ENCODE results near the gene AAK1.
"Not testable (repeated sequence)": the region's sequence is repeated elsewhere in the genome, so short reads cannot be mapped to it uniquely, and the experiment has no call there.

Gene AAK1

GRCh38 chr2:69643602-69644505 lies at the start of gene AAK1:
Gene AAK1, minus strand, starts transcription at chr2:69643739. Its CDS starts 699 bp downstream, at chr2:69643040.
- DNase-seq = peak; percentile 45

- no peak for DNase-seq
Observed at GRCh38 chr2:69692424-69692823, 48.9 kb upstream of the AAK1 start.

DNA sequence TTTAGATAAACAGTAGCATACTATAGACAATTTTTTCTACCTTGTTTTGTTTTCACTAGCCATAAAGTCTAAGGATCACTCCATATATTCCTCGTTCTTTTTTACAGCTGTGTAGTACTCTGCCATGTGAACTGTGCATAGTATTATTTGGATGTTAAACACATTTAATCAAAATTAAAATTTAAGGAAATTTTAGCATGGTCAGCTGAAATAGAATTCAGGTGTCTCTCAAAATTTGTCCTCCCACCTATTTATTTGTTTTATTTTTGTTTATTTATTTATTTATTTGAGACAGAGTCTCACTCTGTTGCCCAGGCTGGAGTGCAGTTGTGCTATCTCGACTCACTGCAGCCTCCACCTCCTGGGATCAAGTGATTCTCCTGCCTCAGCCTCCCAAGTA lies 46.4 kb upstream of the AAK1 start:
- no peak for DNase-seq

DNA sequence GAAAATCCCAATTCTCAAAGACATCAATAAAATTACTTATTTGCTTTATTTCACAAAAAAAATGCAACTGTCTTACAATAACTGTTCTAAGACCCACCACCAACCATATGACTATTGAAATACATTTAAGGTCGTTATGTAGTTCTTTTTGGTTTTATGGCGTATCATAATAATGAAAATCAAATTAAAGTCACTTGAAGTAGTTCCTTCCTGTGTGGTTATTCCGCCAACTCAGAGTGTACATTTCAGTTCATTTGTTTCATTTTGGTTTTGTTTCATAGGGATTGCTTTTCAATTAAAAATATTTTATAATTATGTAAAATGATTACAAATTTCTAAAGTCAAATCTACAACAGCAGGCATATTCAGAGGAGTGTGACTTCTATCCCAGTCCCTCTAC lies 45.9 kb upstream of the AAK1 start:
- no peak for DNase-seq

DNA sequence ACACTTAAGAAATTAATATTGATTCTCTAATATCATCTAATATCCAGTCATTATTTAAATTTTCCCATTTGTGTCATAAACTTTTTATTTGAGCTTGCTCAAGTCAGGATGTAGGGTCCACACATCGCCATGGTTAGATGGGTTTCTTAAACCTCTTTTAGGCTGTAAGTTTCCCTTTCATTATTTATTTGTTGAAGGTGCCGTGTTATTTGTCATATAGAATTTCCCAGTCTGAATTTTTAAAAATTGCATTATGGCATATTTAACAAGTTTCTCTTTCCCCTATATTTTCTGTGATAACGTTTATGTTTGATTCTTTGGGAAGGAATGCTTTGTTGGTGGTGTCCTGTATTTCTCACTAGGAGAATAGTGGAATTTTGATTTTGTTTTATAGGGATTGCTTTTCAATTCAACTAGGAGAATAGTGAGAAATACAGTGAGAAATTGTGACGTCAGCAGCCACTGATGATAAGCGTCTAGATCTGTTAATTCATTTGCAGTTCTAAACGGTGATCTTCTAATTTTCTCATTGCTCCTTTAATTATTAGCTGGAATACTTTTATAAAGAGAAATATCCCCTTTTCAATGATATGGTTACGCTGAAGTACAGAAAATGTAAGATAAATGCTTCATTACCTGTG lies 44.6 kb upstream of the AAK1 start:
- DNase-seq = no peak

DNA sequence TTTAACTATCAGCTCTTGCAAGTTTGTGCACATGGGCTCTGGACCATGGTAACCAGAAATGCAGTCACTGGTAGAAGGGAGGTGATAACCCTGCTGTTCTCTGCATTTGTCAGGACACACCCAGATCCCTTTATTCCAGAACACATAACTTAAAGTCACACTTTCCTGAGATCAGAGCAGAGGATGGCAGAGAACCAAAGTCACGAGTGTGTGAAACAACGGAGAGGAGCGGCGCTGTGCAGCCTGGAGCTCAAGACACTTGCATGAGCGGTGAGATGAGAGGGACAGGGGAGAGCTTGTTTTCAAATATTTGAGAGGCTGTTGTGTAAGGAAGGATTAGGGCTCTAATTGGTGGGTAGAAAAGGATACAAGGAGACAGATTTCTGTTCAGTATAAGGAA lies 43.3 kb upstream of the AAK1 start:
- DNase-seq = no peak

GRCh38 chr2:69685321-69686048 lies 41.9 kb upstream of the AAK1 start:
- DNase-seq = no peak

GRCh38 chr2:69683170-69683971 lies 39.8 kb upstream of the AAK1 start:
- no peak for DNase-seq

DNA sequence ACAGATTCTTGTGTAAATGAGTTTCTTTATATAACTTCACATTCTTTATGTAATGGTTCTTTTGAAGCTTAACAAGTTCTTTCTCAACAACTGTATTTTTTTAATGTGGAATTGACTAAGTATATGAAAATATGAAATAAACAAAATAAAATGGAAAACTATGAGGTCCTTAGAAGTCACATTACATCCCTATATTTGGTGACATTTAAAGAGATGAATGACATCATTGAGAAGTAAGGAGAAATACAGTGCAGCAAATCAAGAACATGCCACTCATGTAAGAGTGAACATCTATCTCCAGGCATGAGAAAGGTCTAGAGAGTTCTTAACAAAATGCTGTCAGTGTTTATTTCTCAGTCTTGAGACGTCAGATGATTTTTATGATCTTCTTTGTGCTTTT lies 39.0 kb upstream of the AAK1 start:
- DNase-seq = no peak

DNA sequence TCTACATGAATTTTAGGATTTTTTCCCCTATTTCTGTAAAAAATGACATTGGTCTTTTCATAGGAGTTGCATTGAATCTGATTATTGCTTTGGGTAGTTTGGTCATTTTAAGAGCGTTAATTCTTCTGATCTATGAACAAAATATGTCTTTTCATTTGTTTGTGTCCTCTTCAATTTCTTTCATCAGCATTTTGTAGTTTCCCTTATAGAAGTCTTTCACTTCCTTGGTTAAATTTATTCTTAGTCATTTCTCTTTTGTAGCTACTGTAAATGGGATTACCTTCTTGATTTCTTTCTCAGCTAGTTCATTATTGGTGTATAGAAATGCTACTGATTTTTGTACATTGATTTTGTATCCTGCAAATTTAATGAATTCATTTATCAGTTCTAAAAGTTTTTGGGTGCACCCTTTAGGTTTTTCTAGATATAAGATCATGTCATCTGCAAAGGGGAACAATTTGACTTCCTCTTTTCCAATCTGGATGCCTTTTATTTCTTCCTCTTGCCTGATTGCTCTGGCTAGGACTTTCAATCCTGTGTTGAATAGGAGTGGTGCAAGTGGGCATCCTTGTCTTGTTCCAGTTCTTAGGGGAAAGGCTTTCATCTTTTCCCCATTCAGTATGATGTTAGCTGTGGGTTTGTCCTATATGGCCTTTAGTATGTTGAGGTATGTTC lies 36.6 kb upstream of the AAK1 start:
- DNase-seq = no peak

- DNase-seq = no peak
Observed at GRCh38 chr2:69677914-69678313, 34.4 kb upstream of the AAK1 start.

DNA sequence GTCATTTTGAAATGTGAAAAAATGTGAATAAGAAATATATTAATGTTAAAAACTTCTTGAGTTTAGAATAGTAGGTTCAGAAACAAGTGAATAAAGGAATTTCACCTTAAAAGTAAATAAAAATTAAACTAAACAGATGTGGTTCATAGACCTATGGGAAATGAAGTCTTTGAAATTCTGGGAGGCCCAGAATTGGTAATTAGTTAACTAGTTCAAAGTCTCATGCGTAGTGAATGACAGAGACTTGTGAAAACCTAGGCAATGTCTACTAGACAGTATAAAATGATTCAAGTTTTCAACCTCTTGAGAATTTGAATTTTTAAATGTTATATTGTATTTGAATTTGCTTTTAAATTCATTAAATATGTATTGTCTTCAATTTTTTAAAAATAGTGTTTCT lies 32.6 kb upstream of the AAK1 start:
- DNase-seq = no peak

DNA sequence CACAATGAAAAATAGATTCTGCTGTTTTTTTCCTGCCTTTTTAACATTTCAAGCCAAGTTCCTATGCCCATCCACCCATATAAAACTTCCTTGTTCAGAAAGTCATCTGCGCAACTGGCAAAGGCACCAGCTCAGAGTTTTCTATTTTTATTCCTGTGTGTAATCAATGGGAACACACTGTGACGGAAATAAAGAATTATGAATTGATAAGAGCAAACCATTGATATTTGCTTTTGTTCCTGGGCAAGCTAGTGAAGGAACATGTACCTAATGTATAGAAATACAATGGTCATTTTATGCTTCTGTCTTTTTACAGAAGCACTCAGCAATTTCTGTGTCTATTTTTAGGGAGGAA lies 30.8 kb upstream of the AAK1 start:
- no peak for DNase-seq

DNA sequence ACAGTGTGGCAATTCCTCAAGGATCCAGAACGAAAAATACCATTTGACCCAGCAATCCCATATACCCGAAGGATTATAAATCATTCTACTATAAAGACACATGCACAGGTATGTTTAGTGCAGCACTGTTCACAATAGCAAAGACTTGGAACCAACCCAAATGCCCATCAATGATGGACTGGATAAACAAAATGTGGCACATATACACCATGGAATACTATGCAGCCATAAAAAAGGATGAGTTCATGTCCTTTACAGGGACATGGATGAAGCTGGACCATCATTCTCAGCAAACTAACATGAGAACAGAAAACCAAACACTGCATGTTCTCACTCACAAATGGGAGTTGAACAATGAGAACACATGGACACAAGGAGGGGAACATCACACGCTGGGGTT lies 29.6 kb upstream of the AAK1 start:
- not testable (repeated sequence) for DNase-seq

DNA sequence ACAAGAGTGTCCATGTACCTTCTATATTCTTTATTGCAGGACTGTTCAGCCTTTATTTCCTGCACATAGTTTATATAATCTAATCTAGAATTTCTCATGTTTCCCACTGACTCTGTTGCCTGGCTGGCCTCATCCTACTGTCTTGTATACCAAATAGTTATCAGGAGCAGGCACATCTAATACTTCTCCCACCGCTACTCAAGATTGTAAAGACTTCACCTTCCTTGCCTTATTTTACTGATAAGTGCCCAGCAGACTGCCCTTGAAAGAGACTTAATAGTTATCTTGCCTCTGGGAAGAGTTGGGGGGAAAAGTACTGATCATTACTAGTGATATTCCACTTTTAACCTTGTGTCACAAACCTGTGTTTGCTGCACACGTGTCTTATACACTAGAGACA lies 26.1 kb upstream of the AAK1 start:
- no peak for DNase-seq

- no peak for DNase-seq
Observed at GRCh38 chr2:69668598-69668997, 25.1 kb upstream of the AAK1 start.

- no peak for DNase-seq
Observed at GRCh38 chr2:69667805-69668382, 24.4 kb upstream of the AAK1 start.

DNA sequence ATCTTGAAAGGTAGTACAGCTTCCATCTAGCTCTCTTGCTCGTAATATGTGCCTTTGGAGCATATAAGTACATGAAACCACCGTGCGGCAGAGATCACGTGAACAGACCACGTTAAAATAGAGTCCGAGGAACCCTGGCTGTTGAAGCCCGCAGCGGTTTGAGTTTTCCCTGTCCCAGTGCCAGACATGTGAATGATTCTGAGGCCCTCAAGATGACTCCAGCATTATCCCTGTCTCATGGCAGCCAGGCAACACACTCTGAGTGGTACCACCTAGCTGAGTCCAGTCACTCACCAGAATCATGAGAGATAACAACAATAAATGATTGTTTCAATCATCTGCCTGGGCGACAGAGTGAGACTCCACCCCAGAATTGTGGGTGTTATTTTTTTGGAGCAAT lies 21.6 kb upstream of the AAK1 start:
- DNase-seq = no peak

DNA sequence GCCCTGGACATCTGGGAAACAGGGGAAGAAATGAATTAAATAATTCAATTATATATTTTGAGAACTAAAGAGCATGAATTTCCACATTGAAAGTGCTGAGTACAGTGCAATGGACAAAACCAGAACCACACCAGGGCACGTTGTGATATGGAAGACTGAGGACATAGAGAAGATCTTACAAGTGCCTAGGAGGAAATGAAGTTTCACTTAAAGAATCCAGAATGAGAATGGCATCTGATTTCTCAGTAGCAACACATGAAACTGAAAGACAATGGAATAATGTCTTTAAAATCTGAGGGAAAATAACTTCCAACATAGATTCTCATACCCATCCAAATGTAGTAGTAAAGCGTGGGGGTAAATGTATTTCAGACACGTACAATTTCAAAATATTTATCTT lies 20.3 kb upstream of the AAK1 start:
- DNase-seq = no peak

- not testable (repeated sequence) for DNase-seq
Observed at GRCh38 chr2:69662547-69662946, 19.0 kb upstream of the AAK1 start.

DNA sequence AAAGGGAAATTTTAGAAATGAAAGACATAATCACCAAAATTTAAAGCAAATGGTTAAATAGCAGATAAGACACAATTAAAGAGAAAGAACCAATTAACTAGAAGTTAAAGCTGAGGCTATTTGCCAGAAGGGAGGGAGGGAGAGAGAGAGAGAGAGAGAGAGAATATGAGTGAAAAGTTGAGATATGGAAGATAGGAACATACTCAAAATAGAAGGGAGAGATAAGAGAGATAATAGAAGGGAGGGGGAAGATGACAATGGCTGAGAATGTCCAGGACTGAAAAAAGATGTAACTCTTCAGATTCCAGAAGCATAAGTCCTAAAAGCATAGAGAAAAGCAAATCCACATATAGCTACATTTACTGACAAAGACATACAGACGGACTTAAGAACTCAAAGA lies 17.1 kb upstream of the AAK1 start:
- no peak for DNase-seq

DNA sequence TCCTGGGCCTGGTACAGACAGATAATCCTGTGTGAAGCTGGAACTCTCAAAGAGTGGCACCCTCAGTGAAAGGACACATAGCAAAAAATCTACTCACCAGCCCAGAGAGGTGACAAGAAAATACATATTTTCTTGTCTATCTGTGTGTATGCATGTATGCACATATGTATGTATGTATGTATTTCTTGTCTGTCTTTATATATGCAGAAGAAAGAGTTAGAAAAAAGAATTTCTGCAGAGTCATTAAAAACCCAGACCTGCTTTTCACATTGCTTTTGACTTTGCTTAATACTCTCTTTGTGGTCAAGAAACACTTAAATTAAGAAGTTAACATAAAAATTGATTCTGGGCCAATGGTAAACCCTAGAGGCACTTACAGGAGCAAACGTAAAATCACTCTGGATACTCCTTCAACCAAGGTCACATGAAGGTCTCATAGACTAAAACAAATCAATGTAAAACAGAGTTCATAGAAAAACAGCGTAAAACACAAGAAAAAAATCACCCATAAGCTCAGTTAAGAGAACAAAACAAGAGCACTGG lies 16.5 kb upstream of the AAK1 start:
- no peak for DNase-seq

Measured in cortex of kidney (tissue), 1 donor.